Bone marrow (tissue), 2 donors: ENCODE results near the gene PPP1CA.

Source experiments
- DNase-seq, 2 donors: peaks; one replicate each; lab custom pipeline; 2025; lab: John Stamatoyannopoulos, UW

The PPP1CA gene

GRCh38 chr11:67351275-67352005 lies 50.2 kb downstream of the PPP1CA start:
- peak; percentile 35 to 67 for DNase-seq

DNA sequence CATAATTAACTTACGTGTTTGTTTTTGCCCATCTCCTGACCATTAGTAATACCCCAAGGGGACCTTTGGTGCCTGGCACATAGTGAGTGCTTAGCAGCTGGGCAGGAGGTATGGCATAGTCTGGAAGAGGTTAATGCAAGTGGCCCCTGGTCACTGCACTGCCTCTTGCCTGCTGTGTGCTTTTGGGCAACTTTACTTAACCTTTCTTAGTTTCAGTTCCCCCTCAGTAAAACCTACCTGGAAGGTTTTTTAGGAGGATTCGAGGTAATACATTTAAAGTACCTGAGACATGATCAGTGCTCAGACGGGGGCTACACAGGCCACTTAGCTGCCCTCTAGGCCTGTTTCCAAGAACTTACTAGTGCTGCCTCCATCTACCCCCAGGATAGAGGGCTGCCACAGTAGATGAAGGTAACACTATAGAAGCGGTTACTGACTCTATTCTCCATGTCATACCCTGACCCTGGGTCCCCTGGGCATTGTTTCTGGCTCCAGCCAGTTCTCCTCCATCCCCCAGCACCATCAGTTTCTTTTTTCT lies 51.7 kb downstream of the PPP1CA start:
- DNase-seq, result no peak

DNA sequence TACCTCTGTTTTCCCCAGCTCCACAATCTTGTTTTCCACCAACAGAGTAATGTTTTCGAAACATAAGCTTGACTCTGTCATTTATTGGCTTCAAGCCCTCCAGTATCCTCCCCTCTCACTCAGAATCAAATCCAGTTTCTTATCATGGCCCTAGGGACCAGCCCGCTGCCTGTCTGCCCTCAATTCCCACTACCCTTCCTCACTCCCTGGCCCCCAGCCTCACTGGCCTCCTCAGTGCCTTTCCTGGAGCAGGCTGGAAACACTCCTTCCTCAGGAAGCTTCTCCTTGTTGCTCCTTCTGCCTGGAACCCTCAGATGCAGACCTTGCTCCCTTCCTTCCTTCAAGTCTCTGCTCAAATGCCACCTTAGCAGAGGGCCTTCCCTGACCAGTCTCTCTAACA lies 52.2 kb downstream of the PPP1CA start:
- DNase-seq, result no peak

- no peak for DNase-seq
These were observed 52.6 kb downstream of the PPP1CA start for GRCh38 chr11:67349036-67349435.
